Tibial nerve (tissue), 4 donors: Measurements from ENCODE around the gene PRKACB. TPM values are rescaled to one million over a fixed set of nuclear protein-coding genes. Genes with fewer than 3 reads are reported as not detected.

Experiments used
- DNase-seq, 2 donors: peaks; one replicate each; pipeline ENCODE4 v3.0.0-alpha.2; 2019; ENCODE audit warnings: low spot score in 2 of 2
- H3K27ac ChIP-seq, 4 donors: fragments of 200-600 bp; sonication (generic) in 3 of 4; one replicate each; pipeline ENCODE4 v1.5.1; 2017 to 2019; ENCODE audit warnings: mild to moderate bottlenecking in 1 of 4
- H3K27me3 ChIP-seq, 2 donors: fragments of 200-600 bp; sonication (generic) in 1 of 2; one replicate each; pipeline versions ENCODE4 v1.5.1 to v1.6.0; 2017 to 2019
- H3K36me3 ChIP-seq, 3 donors: fragments of 200-600 bp; sonication (generic); one replicate each; pipeline ENCODE4 v1.5.1; 2018 to 2019
- H3K4me1 ChIP-seq, 4 donors: fragments of 200-600 bp; sonication (generic) in 3 of 4; one replicate each; pipeline ENCODE4 v1.5.1; 2017 to 2019
- H3K4me3 ChIP-seq, 4 donors: fragments of 200-600 bp; sonication (generic) in 3 of 4; one replicate each; pipeline ENCODE4 v1.5.1; 2017 to 2019; ENCODE audit warnings: mild to moderate bottlenecking in 1 of 4, moderate library complexity in 1 of 4
- H3K9me3 ChIP-seq, 4 donors: fragments of 200-600 bp; sonication (generic) in 3 of 4; one replicate each; pipeline ENCODE4 v1.5.1; 2017 to 2019
- CTCF ChIP-seq, 5 experiments: fragments of 200-600 bp in 3 of 5; fragments of 450-650 bp in 2 of 5; sonication (generic) in 3 of 5; IDR thresholded peaks; one replicate each; pipeline ENCODE4 v1.5.1; 2016 to 2019; ENCODE audit warnings: antibody characterized with exemption in 5 of 5, mild to moderate bottlenecking in 3 of 5, moderate library complexity in 2 of 5
- EP300 ChIP-seq, 2 donors: sonication (generic); formaldehyde crosslinking; IDR thresholded peaks; one replicate each; pipeline ENCODE4 v1.6.1; 2017; ENCODE audit warnings: antibody characterized with exemption in 2 of 2, mild to moderate bottlenecking in 1 of 2
- POLR2A ChIP-seq, 2 donors: fragments of 450-650 bp; IDR thresholded peaks; one replicate each; pipeline ENCODE4 v1.6.1; 2017; ENCODE audit warnings: antibody characterized with exemption in 2 of 2, mild to moderate bottlenecking in 2 of 2, moderate library complexity in 2 of 2
- WGBS, 2 donors: methylation state at CpG; one replicate each; pipeline ENCODE4 v1.1.5; 2018; 5-methylcytosine and 5-hydroxymethylcytosine counted together
- total RNA-seq, 4 donors: library from RNA; depleted of rRNA; stranded (reverse); fragments of >200 nt; gene quantifications; one replicate each; pipeline ENCODE4 v1.1.0, GENCODE V29; 2016

The PRKACB gene
- total RNA-seq, 4 donors from 2014 or later = 13.4 to 17.3 (median 15.3) TPM

GRCh38 chr1:84250668-84251067 is 106.6 kb downstream of the PRKACB start:
- Histone ChIP-seq H3K4me3 (no peak overlapping the region), H3K27me3 (no peaks in the 10 kb centered on the region), H3K4me1 (no peaks in the 10 kb centered on the region), H3K36me3 (no peaks in the 10 kb centered on the region), H3K27ac (no peak overlapping the region), H3K9me3 (peaks cover 0 to 15% (median 1%) of the 10 kb centered on the region in 4 donors)
- WGBS, 2 donors = 92 to 97% methylated on average over 2 of the region's 2 CpGs
- DNase-seq = no peak
- TF ChIP-seq CTCF (IDR thresholded peaks at IDR 0.05) (no peak), EP300 (IDR thresholded peaks at IDR 0.05) (no peak), POLR2A (IDR thresholded peaks at IDR 0.05) (no peak)

- no peak for TF ChIP-seq EP300 (IDR thresholded peaks at IDR 0.05)
- no peak for TF ChIP-seq POLR2A (IDR thresholded peaks at IDR 0.05)
- H3K4me3 ChIP-seq = no peak overlapping the region
- H3K36me3 ChIP-seq = no peaks in the 10 kb centered on the region
- H3K27me3 ChIP-seq = no peaks in the 10 kb centered on the region
- no peak for DNase-seq
- H3K27ac ChIP-seq = no peak overlapping the region
- peaks cover 0 to 15% (median 1%) of the 10 kb centered on the region in 4 donors for H3K9me3 ChIP-seq
- H3K4me1 ChIP-seq = no peaks in the 10 kb centered on the region
- 81 to 91% methylated on average over 2 of the region's 2 CpGs for WGBS, 2 donors
Measured at GRCh38 chr1:84253036-84253435, 109.0 kb downstream of the PRKACB start.

- 29 to 42% methylated on average over 4 of the region's 4 CpGs for WGBS, 2 donors
- H3K36me3 ChIP-seq = no peaks in the 10 kb centered on the region
- H3K9me3 ChIP-seq = peaks cover 0 to 15% (median 1%) of the 10 kb centered on the region in 4 donors
- no peak overlapping the region for H3K27ac ChIP-seq
- no peak for DNase-seq
- H3K27me3 ChIP-seq = no peaks in the 10 kb centered on the region
- no peaks in the 10 kb centered on the region for H3K4me1 ChIP-seq
- no peak for TF ChIP-seq CTCF (IDR thresholded peaks at IDR 0.05)
- TF ChIP-seq EP300 (IDR thresholded peaks at IDR 0.05) = no peak
- TF ChIP-seq POLR2A (IDR thresholded peaks at IDR 0.05) = no peak
- H3K4me3 ChIP-seq = no peak overlapping the region
Measured at GRCh38 chr1:84253891-84254290, 109.8 kb downstream of the PRKACB start.

GRCh38 chr1:84254703-84255238 is 110.7 kb downstream of the PRKACB start:
- WGBS, 2 donors = 87 to 98% methylated on average over 2 of the region's 2 CpGs
- Histone ChIP-seq H3K27ac (no peak overlapping the region), H3K9me3 (peaks cover 0 to 15% (median 1%) of the 10 kb centered on the region in 4 donors), H3K36me3 (no peaks in the 10 kb centered on the region), H3K27me3 (no peaks in the 10 kb centered on the region), H3K4me3 (no peak overlapping the region), H3K4me1 (no peaks in the 10 kb centered on the region)
- TF ChIP-seq CTCF (IDR thresholded peaks at IDR 0.05) (no peak), EP300 (IDR thresholded peaks at IDR 0.05) (no peak), POLR2A (IDR thresholded peaks at IDR 0.05) (no peak)
- DNase-seq = no peak

- DNase-seq = no peak
- H3K36me3 ChIP-seq = no peaks in the 10 kb centered on the region
- no peaks in the 10 kb centered on the region for H3K4me1 ChIP-seq
- H3K4me3 ChIP-seq = no peak overlapping the region
- no peak for TF ChIP-seq EP300 (IDR thresholded peaks at IDR 0.05)
- no peak for TF ChIP-seq POLR2A (IDR thresholded peaks at IDR 0.05)
- no peak for TF ChIP-seq CTCF (IDR thresholded peaks at IDR 0.05)
- H3K27ac ChIP-seq = no peak overlapping the region
- H3K9me3 ChIP-seq = peaks cover 0 to 8% (median 1%) of the 10 kb centered on the region in 4 donors
- H3K27me3 ChIP-seq = no peaks in the 10 kb centered on the region
Measured at GRCh38 chr1:84255582-84255981, 111.5 kb downstream of the PRKACB start.

- no peak overlapping the region for H3K4me3 ChIP-seq
- WGBS, 2 donors = 50 to 52% methylated on average over 2 of the region's 2 CpGs
- H3K27me3 ChIP-seq = no peaks in the 10 kb centered on the region
- no peaks in the 10 kb centered on the region for H3K4me1 ChIP-seq
- no peak for DNase-seq
- H3K36me3 ChIP-seq = no peaks in the 10 kb centered on the region
- TF ChIP-seq EP300 (IDR thresholded peaks at IDR 0.05) (no peak), CTCF (IDR thresholded peaks at IDR 0.05) (no peak), POLR2A (IDR thresholded peaks at IDR 0.05) (no peak)
- H3K9me3 ChIP-seq = no peaks in the 10 kb centered on the region
- H3K27ac ChIP-seq = no peak overlapping the region
Measured at GRCh38 chr1:84257617-84258016, 113.5 kb downstream of the PRKACB start.
